ENCODE measurements around the gene LRRK1. TPM values are rescaled to one million over a fixed set of nuclear protein-coding genes. Genes with fewer than 3 reads are reported as not detected.

Gene LRRK1
- total RNA-seq, 2 experiments from 2014 or later, result 1.2 to 1.9 TPM

GRCh38 chr15:100897221-100898151 lies 21.7 kb upstream of the LRRK1 start:
- Mint-ChIP-seq H3K36me3 (no peaks in the 10 kb centered on the region), H3K4me3 (no peak overlapping the region), H3K27ac (no peak overlapping the region), H3K9me3 (ENCODE audit: low read depth) (no peaks in the 10 kb centered on the region), H3K4me1 (no peaks in the 10 kb centered on the region), H3K27me3 (peaks cover 16% of the 10 kb centered on the region)
- no peak for ATAC-seq
- CTCF ChIA-PET, result interaction anchor here (1.2 to 2.0 kb wide), 3 partner anchors 20 to 193 kb away, joined by 3 to 6 read pairs (median 3); no protein-coding TSS in a partner anchor
- DNase-seq, result no peak

- H3K9me3 Mint-ChIP-seq (ENCODE audit: low read depth), result no peaks in the 10 kb centered on the region
- H3K4me1 Mint-ChIP-seq, result no peaks in the 10 kb centered on the region
- no peaks in the 10 kb centered on the region for H3K36me3 Mint-ChIP-seq
- no peak for ATAC-seq
- no peak overlapping the region for H3K4me3 Mint-ChIP-seq
- CTCF ChIA-PET, result interaction anchor here (1.2 to 1.4 kb wide), 2 partner anchors 25 to 192 kb away, joined by 3 read pairs; no protein-coding TSS in a partner anchor
- DNase-seq, result no peak
- H3K27ac Mint-ChIP-seq, result no peak overlapping the region
- peaks cover 20% of the 10 kb centered on the region for H3K27me3 Mint-ChIP-seq
Measured at GRCh38 chr15:100898152-100898490, 21.0 kb upstream of the LRRK1 start.

- Mint-ChIP-seq H3K4me1 (no peaks in the 10 kb centered on the region), H3K36me3 (no peaks in the 10 kb centered on the region), H3K27me3 (peaks cover 16% of the 10 kb centered on the region), H3K27ac (no peak overlapping the region), H3K4me3 (no peak overlapping the region), H3K9me3 (ENCODE audit: low read depth) (no peaks in the 10 kb centered on the region)
- ATAC-seq, result no peak
- no peak for DNase-seq
- CTCF ChIA-PET, result interaction anchor here (1.2 to 1.4 kb wide), 2 partner anchors 20 to 191 kb away, joined by 3 to 4 read pairs; no protein-coding TSS in a partner anchor
Measured at GRCh38 chr15:100898661-100899462, 20.3 kb upstream of the LRRK1 start.

- CTCF ChIA-PET, result interaction anchor here (1.4 kb wide), 1 partner anchor 19 kb away, joined by 4 read pairs; no protein-coding TSS in a partner anchor
- no peak overlapping the region for H3K27ac Mint-ChIP-seq
- H3K36me3 Mint-ChIP-seq, result no peaks in the 10 kb centered on the region
- H3K27me3 Mint-ChIP-seq, result peaks cover 15% of the 10 kb centered on the region
- ATAC-seq (no peak), DNase-seq (no peak)
- no peaks in the 10 kb centered on the region for H3K9me3 Mint-ChIP-seq (ENCODE audit: low read depth)
- H3K4me1 Mint-ChIP-seq, result no peaks in the 10 kb centered on the region
- H3K4me3 Mint-ChIP-seq, result no peak overlapping the region
Measured at GRCh38 chr15:100899601-100900000, 19.6 kb upstream of the LRRK1 start.

- ATAC-seq, result no peak
- Mint-ChIP-seq H3K27me3 (peaks cover 15% of the 10 kb centered on the region), H3K27ac (no peak overlapping the region), H3K4me1 (no peaks in the 10 kb centered on the region), H3K36me3 (no peaks in the 10 kb centered on the region), H3K9me3 (ENCODE audit: low read depth) (no peaks in the 10 kb centered on the region), H3K4me3 (no peak overlapping the region)
- CTCF ChIA-PET, result interaction anchor here (1.4 kb wide), 1 partner anchor 18 kb away, joined by 4 read pairs; no protein-coding TSS in a partner anchor
- DNase-seq, result no peak
Measured at GRCh38 chr15:100900136-100900794, 18.9 kb upstream of the LRRK1 start.

- CTCF ChIA-PET, result no interaction called here
- H3K27me3 Mint-ChIP-seq, result peaks cover 13% of the 10 kb centered on the region
- H3K4me1 Mint-ChIP-seq, result no peaks in the 10 kb centered on the region
- DNase-seq (no peak), ATAC-seq (no peak)
- H3K4me3 Mint-ChIP-seq, result no peak overlapping the region
- no peaks in the 10 kb centered on the region for H3K9me3 Mint-ChIP-seq (ENCODE audit: low read depth)
- no peak overlapping the region for H3K27ac Mint-ChIP-seq
- H3K36me3 Mint-ChIP-seq, result no peaks in the 10 kb centered on the region
Measured at GRCh38 chr15:100900795-100901169, 18.4 kb upstream of the LRRK1 start.

- Mint-ChIP-seq H3K36me3 (no peaks in the 10 kb centered on the region), H3K4me1 (no peaks in the 10 kb centered on the region), H3K27me3 (peaks cover 13% of the 10 kb centered on the region), H3K4me3 (no peak overlapping the region), H3K9me3 (ENCODE audit: low read depth) (no peaks in the 10 kb centered on the region), H3K27ac (no peak overlapping the region)
- ATAC-seq (no peak), DNase-seq (no peak)
- CTCF ChIA-PET, result no interaction called here
Measured at GRCh38 chr15:100901296-100901695, 17.9 kb upstream of the LRRK1 start.

GRCh38 chr15:100901702-100902435 lies 17.3 kb upstream of the LRRK1 start:
- DNase-seq (no peak), ATAC-seq (no peak)
- no peaks in the 10 kb centered on the region for H3K4me1 Mint-ChIP-seq
- no peak overlapping the region for H3K27ac Mint-ChIP-seq
- no peaks in the 10 kb centered on the region for H3K36me3 Mint-ChIP-seq
- H3K4me3 Mint-ChIP-seq, result no peak overlapping the region
- CTCF ChIA-PET, result interaction anchor here (1.4 to 2.5 kb wide), 2 partner anchors 16 to 105 kb away, joined by 3 to 10 read pairs; no protein-coding TSS in a partner anchor
- H3K9me3 Mint-ChIP-seq (ENCODE audit: low read depth), result no peaks in the 10 kb centered on the region
- H3K27me3 Mint-ChIP-seq, result peaks cover 16% of the 10 kb centered on the region

- no peak overlapping the region for H3K4me3 Mint-ChIP-seq
- no peaks in the 10 kb centered on the region for H3K36me3 Mint-ChIP-seq
- H3K27ac Mint-ChIP-seq, result no peak overlapping the region
- no peaks in the 10 kb centered on the region for H3K9me3 Mint-ChIP-seq (ENCODE audit: low read depth)
- ATAC-seq, result no peak
- H3K27me3 Mint-ChIP-seq, result peaks cover 20% of the 10 kb centered on the region
- DNase-seq, result no peak
- CTCF ChIA-PET, result interaction anchor here (1.0 to 2.5 kb wide), 3 partner anchors 15 to 104 kb away, joined by 3 to 10 read pairs (median 3); no protein-coding TSS in a partner anchor
- H3K4me1 Mint-ChIP-seq, result no peaks in the 10 kb centered on the region
Measured at GRCh38 chr15:100902436-100903167, 16.6 kb upstream of the LRRK1 start.

- no peak overlapping the region for H3K27ac Mint-ChIP-seq
- H3K36me3 Mint-ChIP-seq, result no peaks in the 10 kb centered on the region
- H3K27me3 Mint-ChIP-seq, result peaks cover 23% of the 10 kb centered on the region
- no peak overlapping the region for H3K4me3 Mint-ChIP-seq
- H3K4me1 Mint-ChIP-seq, result no peaks in the 10 kb centered on the region
- DNase-seq (no peak), ATAC-seq (no peak)
- H3K9me3 Mint-ChIP-seq (ENCODE audit: low read depth), result no peaks in the 10 kb centered on the region
- CTCF ChIA-PET, result interaction anchor here (1.0 to 2.5 kb wide), 3 partner anchors 15 to 104 kb away, joined by 3 to 10 read pairs (median 3); no protein-coding TSS in a partner anchor
Measured at GRCh38 chr15:100903168-100903554, 16.0 kb upstream of the LRRK1 start.

GRCh38 chr15:100905850-100906249 lies 13.3 kb upstream of the LRRK1 start:
- no peak for DNase-seq
- ATAC-seq, result no peak
- no peaks in the 10 kb centered on the region for H3K4me1 Mint-ChIP-seq
- H3K27me3 Mint-ChIP-seq, result peaks cover 20% of the 10 kb centered on the region
- H3K9me3 Mint-ChIP-seq (ENCODE audit: low read depth), result no peaks in the 10 kb centered on the region
- no peaks in the 10 kb centered on the region for H3K36me3 Mint-ChIP-seq
- CTCF ChIA-PET, result interaction anchor here (1.3 to 2.5 kb wide), 3 partner anchors 12 to 333 kb away, joined by 3 to 12 read pairs (median 3); no protein-coding TSS in a partner anchor
- H3K4me3 Mint-ChIP-seq, result no peak overlapping the region
- H3K27ac Mint-ChIP-seq, result no peak overlapping the region

GRCh38 chr15:100908466-100908865 lies 10.7 kb upstream of the LRRK1 start:
- Mint-ChIP-seq H3K4me1 (no peaks in the 10 kb centered on the region), H3K27ac (no peak overlapping the region), H3K27me3 (peaks cover 27% of the 10 kb centered on the region), H3K4me3 (no peak overlapping the region), H3K36me3 (no peaks in the 10 kb centered on the region), H3K9me3 (ENCODE audit: low read depth) (no peaks in the 10 kb centered on the region)
- DNase-seq (no peak), ATAC-seq (no peak)
- CTCF ChIA-PET, result interaction anchor here (1.6 kb wide), 1 partner anchor 9 kb away, joined by 4 read pairs; no protein-coding TSS in a partner anchor
